Stimulated activated CD8-positive, alpha-beta memory T cell treated with anti-CD3 and anti-CD28 coated beads, Interleukin-4, amount 100 ng/mL, for 1 hour (primary cell): ENCODE measurements around the gene CREBBP.

Experiments used
- DNase-seq, 2 donors: peaks; one replicate each; pipeline ENCODE4 v3.0.0-alpha.2; 2020; ENCODE audit warnings: low read depth in 2 of 2, low spot score in 1 of 2

Gene CREBBP

DNA sequence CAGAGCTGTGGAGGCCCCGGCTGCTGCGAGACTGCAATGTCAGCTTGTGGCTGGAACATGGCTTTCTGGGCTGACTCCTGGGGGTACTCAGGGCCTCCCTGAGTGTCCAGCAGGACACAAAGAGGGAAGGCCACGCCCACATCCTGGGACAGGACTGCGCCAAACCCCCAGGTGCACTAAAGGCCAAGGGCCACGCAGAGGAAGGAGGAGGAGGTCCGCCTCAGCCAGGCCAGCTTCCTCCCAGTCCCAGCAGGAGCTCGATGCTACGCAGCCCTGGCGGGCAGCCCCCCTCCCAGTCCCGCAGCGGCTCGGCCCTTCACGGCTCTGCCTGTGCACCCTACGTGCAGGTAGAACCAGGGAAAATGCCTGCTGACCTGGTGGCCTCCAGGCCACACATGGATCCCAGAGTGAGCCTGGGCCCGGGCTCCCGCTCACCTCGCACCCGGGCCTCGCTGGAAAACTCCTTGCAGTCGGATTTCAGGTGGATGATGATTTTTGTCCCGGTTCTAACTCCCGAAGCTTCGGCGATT is 204.8 kb downstream of the CREBBP start:
- DNase-seq: no peak
